HepG2 (cell line): ENCODE measurements around the gene MFSD2B. TPM values are rescaled to one million over a fixed set of nuclear protein-coding genes. Genes with fewer than 3 reads are reported as not detected.
A peak's percentile ranks its signal among the peaks of the same experiment; 100 is the strongest.

Source experiments
- CCAR2 ChIP-seq: fragments of 200-400 bp; formaldehyde crosslinking; optimal IDR thresholded peaks from 2 replicates; pipeline ENCODE3; 2018; ENCODE audit warnings: low read depth, mild to moderate bottlenecking, low read length, moderate library complexity
- EED ChIP-seq: sonication (generic); formaldehyde crosslinking; IDR thresholded peaks from 2 replicates; pipeline ENCODE4 v1.5.0; 2020; ENCODE audit warnings: mild to moderate bottlenecking, missing genetic modification reagents
- FOXO4 ChIP-seq: sonication (generic); formaldehyde crosslinking; conservative IDR thresholded peaks from 2 replicates; pipeline ENCODE4 v1.8.1; 2023; ENCODE audit warnings: missing genetic modification reagents
- MATR3 ChIP-seq: sonication (generic); formaldehyde crosslinking; IDR thresholded peaks from 2 replicates; pipeline ENCODE4 v1.4.0; 2020; ENCODE audit warnings: missing genetic modification reagents
- MAX ChIP-seq: IDR thresholded peaks from 2 replicates; pipeline ENCODE4 v1.6.1; 2012; ENCODE audit warnings: inconsistent platforms
- MYC ChIP-seq: sonication (generic); formaldehyde crosslinking; IDR thresholded peaks from 2 replicates; pipeline ENCODE4 v1.9.0; 2021; ENCODE audit warnings: missing genetic modification reagents, borderline replicate concordance
- PAF1 ChIP-seq: IDR thresholded peaks from 2 replicates; pipeline ENCODE4 v1.6.1; 2016; ENCODE audit warnings: missing genetic modification reagents, missing compliant biosample characterization
- SCMH1 ChIP-seq: sonication (generic); formaldehyde crosslinking; IDR thresholded peaks from 2 replicates; pipeline ENCODE4 v1.9.0; 2021; ENCODE audit warnings: missing genetic modification reagents, mild to moderate bottlenecking, borderline replicate concordance
- SKI ChIP-seq: fragments of 450-650 bp; IDR thresholded peaks from one replicate; pipeline ENCODE4 v1.6.1; 2018; ENCODE audit warnings: mild to moderate bottlenecking; ENCODE audit not compliant: partially characterized antibody
- SRF ChIP-seq: IDR thresholded peaks from 2 replicates; pipeline ENCODE4 v1.6.1; 2011; ENCODE audit warnings: mild to moderate bottlenecking, low read depth, low read length, moderate library complexity
- SRY ChIP-seq: sonication (generic); formaldehyde crosslinking; IDR thresholded peaks from 2 replicates; pipeline ENCODE4 v1.8.0; 2022; ENCODE audit warnings: mild to moderate bottlenecking, missing genetic modification reagents
- ZBTB21 ChIP-seq: sonication (generic); formaldehyde crosslinking; IDR thresholded peaks from 2 replicates; pipeline ENCODE4 v1.4.0; 2020; ENCODE audit warnings: missing genetic modification reagents
- ZNF687 ChIP-seq: sonication (generic); formaldehyde crosslinking; IDR thresholded peaks from 2 replicates; pipeline ENCODE4 v1.5.1; 2020; ENCODE audit warnings: mild to moderate bottlenecking, missing genetic modification reagents, moderate library complexity
- ZNF761 ChIP-seq: sonication (generic); formaldehyde crosslinking; conservative IDR thresholded peaks from 2 replicates; pipeline ENCODE4 v1.4.0; 2020; ENCODE audit warnings: mild to moderate bottlenecking, missing genetic modification reagents
- ZNF784 ChIP-seq: sonication (generic); formaldehyde crosslinking; IDR thresholded peaks from 2 replicates; pipeline ENCODE4 v1.5.1; 2020; ENCODE audit warnings: missing genetic modification reagents, mild to moderate bottlenecking, borderline replicate concordance
- ZNF83 ChIP-seq: sonication (generic); formaldehyde crosslinking; IDR thresholded peaks from 2 replicates; pipeline ENCODE4 v1.4.0; 2020; ENCODE audit warnings: missing genetic modification reagents, mild to moderate bottlenecking, borderline replicate concordance
- ZSCAN22 ChIP-seq: sonication (generic); formaldehyde crosslinking; IDR thresholded peaks from 2 replicates; pipeline ENCODE4 v1.4.0; 2020; ENCODE audit warnings: mild to moderate bottlenecking, missing genetic modification reagents
- ZSCAN30 ChIP-seq: sonication (generic); formaldehyde crosslinking; IDR thresholded peaks from 2 replicates; pipeline ENCODE4 v1.5.0; 2020; ENCODE audit warnings: mild to moderate bottlenecking, missing genetic modification reagents
- polyA plus RNA-seq, 8 experiments: library from polyadenylated mRNA; depleted of rRNA in 3 of 8; stranded (reverse) in 7 of 8; unstranded in 1 of 8; fragments of >200 nt; fragmentation: Illumina TruSeq in 4 of 8; extraction: Trizol in 4 of 8; gene quantifications; 2 replicates each; pipeline versions ENCODE4 v1.2.1 to v1.2.3, GENCODE V29; 2011 to 2016; ENCODE audit warnings: low read depth in 4 of 8, missing spikeins in 1 of 8, mixed read lengths in 1 of 8; ENCODE audit not compliant: insufficient read depth in 1 of 8
- total RNA-seq, 5 experiments: library from RNA; depleted of rRNA; stranded (reverse); fragments of >200 nt; fragmentation: Illumina TruSeq; extraction: Trizol; gene quantifications; 2 replicates each; pipeline ENCODE4 v1.2.3, GENCODE V29; 2016; ENCODE audit warnings: low read depth in 1 of 5
- TF ChIP-seq, protein P1 (sequence below): IDR thresholded peaks from 2 replicates; pipeline ENCODE4 v1.6.1; 2016; ENCODE audit warnings: low read depth, borderline replicate concordance
- TF ChIP-seq, protein P2 (sequence below): sonication (generic); formaldehyde crosslinking; IDR thresholded peaks from 2 replicates; pipeline ENCODE4 v1.4.0; 2020; ENCODE audit warnings: missing genetic modification reagents
- TF ChIP-seq, protein P3 (sequence below): IDR thresholded peaks from 2 replicates; pipeline ENCODE4 v1.6.1; 2016

The MFSD2B gene
- total and polyA plus RNA-seq, 2 of the 13 experiments (the other 11 are each of a cell fraction or from before 2014, with no cell fraction given): 0.21 to 0.93 TPM

DNA sequence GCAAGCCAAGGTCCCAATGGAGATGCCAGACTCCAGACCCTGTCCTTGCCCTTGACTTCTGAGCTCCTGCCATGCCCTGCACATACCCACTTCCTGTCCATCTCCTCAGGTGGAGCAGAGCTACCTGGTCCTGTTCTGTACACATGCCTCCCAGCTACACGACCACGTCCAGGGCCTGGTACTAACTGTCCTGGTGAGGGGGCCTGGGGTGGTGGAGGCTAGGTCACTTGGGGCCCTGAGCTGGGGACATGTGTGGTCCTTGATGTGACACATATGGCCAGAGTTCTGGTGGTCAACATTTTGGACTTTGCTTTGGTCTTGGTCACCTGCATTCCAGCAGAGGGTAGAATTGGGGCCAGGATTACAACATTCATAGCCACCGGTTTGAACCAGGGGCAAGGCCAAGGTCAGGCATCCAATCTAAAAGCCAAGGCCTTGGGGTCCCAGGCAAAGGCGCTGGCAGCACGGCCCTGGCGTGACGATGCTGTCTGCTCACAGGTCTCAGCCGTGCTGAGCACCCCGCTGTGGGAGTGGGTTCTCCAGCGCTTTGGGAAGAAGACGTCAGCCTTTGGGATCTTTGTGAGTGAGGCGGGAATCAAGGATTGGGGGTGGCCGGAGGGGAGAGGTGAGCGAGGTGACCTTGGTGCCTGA, 12.6 kb downstream of the MFSD2B start (continued):
- peak; percentile 82 for TF ChIP-seq ZNF687
- TF ChIP-seq MATR3: no peak
- no peak for TF ChIP-seq ZBTB21 (CRISPR knock-in tag)
- no peak for TF ChIP-seq ZSCAN22 (CRISPR knock-in tag)
- 0 out of 2 replicates have a peak, but pooled peaks have one; percentile 35 for TF ChIP-seq ZNF784 (CRISPR knock-in tag)
- TF ChIP-seq, protein P1, sequence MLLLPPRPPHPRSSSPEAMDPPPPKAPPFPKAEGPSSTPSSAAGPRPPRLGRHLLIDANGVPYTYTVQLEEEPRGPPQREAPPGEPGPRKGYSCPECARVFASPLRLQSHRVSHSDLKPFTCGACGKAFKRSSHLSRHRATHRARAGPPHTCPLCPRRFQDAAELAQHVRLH (CRISPR knock-in tag): peak; percentile 75; the same call in 1 of the 2 replicates
- TF ChIP-seq ZNF761 (CRISPR knock-in tag): no peak
- TF ChIP-seq ZNF83: no peak
- TF ChIP-seq SRF: no peak
- TF ChIP-seq, protein P2, sequence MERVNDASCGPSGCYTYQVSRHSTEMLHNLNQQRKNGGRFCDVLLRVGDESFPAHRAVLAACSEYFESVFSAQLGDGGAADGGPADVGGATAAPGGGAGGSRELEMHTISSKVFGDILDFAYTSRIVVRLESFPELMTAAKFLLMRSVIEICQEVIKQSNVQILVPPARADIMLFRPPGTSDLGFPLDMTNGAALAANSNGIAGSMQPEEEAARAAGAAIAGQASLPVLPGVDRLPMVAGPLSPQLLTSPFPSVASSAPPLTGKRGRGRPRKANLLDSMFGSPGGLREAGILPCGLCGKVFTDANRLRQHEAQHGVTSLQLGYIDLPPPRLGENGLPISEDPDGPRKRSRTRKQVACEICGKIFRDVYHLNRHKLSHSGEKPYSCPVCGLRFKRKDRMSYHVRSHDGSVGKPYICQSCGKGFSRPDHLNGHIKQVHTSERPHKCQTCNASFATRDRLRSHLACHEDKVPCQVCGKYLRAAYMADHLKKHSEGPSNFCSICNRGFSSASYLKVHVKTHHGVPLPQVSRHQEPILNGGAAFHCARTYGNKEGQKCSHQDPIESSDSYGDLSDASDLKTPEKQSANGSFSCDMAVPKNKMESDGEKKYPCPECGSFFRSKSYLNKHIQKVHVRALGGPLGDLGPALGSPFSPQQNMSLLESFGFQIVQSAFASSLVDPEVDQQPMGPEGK: peak; percentile 82
- no peak for TF ChIP-seq SRY (CRISPR knock-in tag)
- TF ChIP-seq PAF1 (CRISPR knock-in tag): no peak
- peak; percentile 99 for TF ChIP-seq SKI
- TF ChIP-seq, protein P3, sequence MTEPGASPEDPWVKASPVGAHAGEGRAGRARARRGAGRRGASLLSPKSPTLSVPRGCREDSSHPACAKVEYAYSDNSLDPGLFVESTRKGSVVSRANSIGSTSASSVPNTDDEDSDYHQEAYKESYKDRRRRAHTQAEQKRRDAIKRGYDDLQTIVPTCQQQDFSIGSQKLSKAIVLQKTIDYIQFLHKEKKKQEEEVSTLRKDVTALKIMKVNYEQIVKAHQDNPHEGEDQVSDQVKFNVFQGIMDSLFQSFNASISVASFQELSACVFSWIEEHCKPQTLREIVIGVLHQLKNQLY (CRISPR knock-in tag): 0 out of 2 replicates have a peak, but pooled peaks have one; percentile 26
- no peak for TF ChIP-seq SCMH1 (CRISPR knock-in tag)
- no peak; the same call in 1 of the 2 replicates for TF ChIP-seq MAX
- no peak for TF ChIP-seq EED (CRISPR knock-in tag)
- no peak for TF ChIP-seq FOXO4
- TF ChIP-seq CCAR2: no peak
- TF ChIP-seq ZSCAN30 (CRISPR knock-in tag): no peak
- peak; percentile 63 for TF ChIP-seq MYC (CRISPR knock-in tag)
